ENCODE results near the gene PRRC2C.
"Not testable (repeated sequence)": the region's sequence is repeated elsewhere in the genome, so short reads cannot be mapped to it uniquely, and the experiment has no call there.

The PRRC2C gene

DNA sequence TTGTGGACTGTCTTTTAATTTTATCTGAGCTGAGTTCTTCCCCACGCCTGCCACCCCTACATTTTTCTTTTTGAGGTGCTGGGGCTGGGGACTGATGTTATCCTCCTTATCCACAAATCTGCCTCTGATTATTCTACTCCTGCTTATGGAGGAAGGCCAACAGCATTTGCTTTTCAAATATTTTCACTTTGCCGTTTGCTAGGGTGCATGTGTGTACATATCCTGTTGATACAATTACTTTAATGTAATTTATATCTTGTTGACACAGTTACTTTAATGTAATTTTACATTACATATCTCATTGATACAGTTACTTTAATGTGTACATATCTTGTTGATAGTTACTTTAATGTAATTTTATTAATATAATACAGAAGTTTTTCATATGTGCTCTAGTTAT, 36.2 kb downstream of the PRRC2C start:
- ATAC-seq (no peak), DNase-seq (no peak)
- Mint-ChIP-seq H3K27ac (peak overlapping the region; percentile 54 to 81), H3K27me3 (no peaks in the 10 kb centered on the region), H3K4me1 (peaks cover 11% of the 10 kb centered on the region), H3K4me3 (no peak overlapping the region), H3K9me3 (no peaks in the 10 kb centered on the region)

DNA sequence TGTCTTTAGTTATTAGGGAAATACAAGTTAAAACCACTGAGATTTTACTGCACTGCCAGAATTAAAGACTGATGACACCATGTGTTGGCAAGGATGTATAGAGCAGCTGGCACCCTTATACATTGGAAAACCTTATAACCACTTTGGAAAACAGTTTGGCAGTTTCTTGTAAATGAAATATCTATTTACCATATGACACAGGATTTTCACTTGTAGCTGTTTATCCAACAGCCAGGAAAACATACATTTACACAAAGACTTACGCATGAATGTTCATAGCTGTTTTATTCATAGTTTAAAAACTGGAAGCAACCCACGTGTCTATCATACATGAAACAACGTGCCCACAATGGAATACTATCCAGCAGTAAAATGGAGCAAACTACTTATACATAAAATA, 45.3 kb downstream of the PRRC2C start:
- Mint-ChIP-seq H3K9me3 (no peaks in the 10 kb centered on the region), H3K27me3 (no peaks in the 10 kb centered on the region), H3K4me3 (no peak overlapping the region), H3K27ac (no peak overlapping the region), H3K4me1 (peaks cover 8% of the 10 kb centered on the region)
- ATAC-seq = no peak
- no peak for DNase-seq

DNA sequence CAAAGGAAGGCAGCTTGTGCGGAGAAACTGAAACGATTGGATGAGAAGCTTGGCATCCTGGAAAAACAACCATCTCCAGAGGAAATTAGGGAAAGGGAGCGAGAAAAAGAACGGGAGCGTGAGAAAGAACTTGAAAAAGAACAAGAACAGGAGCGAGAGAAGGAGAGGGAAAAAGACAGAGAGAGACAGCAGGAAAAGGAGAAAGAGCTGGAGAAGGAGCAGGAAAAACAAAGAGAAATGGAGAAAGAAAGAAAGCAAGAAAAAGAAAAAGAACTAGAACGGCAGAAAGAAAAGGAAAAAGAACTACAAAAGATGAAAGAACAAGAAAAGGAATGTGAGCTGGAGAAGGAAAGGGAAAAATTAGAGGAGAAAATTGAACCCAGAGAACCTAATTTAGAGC, 47.2 kb downstream of the PRRC2C start:
- no peak for ATAC-seq
- Mint-ChIP-seq H3K9me3 (no peaks in the 10 kb centered on the region), H3K27ac (peak overlapping the region in 1 of 2 donors; percentile 21)

DNA sequence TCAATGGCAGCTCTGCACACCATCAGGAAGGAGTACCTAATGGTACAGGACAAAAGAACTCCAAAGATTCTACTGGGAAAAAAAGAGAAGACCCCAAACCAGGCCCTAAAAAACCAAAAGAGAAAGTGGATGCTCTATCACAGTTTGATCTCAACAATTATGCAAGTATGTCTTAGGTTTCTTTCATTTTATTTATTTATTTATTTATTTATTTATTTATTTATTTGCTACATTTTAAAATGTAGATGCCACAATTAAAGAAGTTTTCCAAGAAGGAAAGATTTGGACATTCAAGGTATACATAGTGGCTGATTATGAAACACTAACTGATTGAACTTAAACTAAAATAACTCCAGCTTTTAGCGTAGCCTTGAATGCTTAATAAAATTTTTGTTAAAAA, 60.2 kb downstream of the PRRC2C start:
- ATAC-seq (no peak), DNase-seq (no peak)
- peaks cover 8% of the 10 kb centered on the region for H3K4me1 Mint-ChIP-seq
- no peaks in the 10 kb centered on the region for H3K9me3 Mint-ChIP-seq
- H3K27me3 Mint-ChIP-seq = no peaks in the 10 kb centered on the region
- H3K4me3 Mint-ChIP-seq = no peak overlapping the region
- peak overlapping the region in 1 of 2 donors; percentile 89 for H3K27ac Mint-ChIP-seq

More for the DNA sequence above, 47.2 kb downstream of the PRRC2C start:
- DNase-seq = no peak
- no peak overlapping the region for H3K4me3 Mint-ChIP-seq
- H3K27me3 Mint-ChIP-seq = no peaks in the 10 kb centered on the region
- peaks cover 8% of the 10 kb centered on the region for H3K4me1 Mint-ChIP-seq

DNA sequence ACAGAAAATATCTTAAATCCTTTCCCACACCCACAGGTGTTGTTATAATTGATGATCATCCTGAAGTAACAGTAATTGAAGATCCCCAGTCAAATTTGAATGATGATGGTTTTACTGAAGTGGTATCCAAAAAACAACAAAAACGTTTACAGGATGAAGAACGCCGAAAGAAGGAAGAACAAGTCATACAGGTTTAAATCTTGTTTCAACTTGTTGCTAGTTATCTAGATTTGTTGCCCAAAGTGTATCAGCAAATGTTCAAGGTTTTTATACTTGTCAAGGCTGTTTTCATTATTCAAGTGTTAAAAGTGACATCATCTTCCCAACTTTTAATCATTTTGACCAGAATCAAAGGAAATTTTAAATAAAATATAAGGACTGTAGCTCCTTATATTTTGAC, 64.7 kb downstream of the PRRC2C start:
- Mint-ChIP-seq H3K27ac (no peak overlapping the region), H3K4me3 (no peak overlapping the region), H3K9me3 (no peaks in the 10 kb centered on the region), H3K27me3 (no peaks in the 10 kb centered on the region), H3K4me1 (peaks cover 19% of the 10 kb centered on the region)
- ATAC-seq (no peak), DNase-seq (no peak)

DNA sequence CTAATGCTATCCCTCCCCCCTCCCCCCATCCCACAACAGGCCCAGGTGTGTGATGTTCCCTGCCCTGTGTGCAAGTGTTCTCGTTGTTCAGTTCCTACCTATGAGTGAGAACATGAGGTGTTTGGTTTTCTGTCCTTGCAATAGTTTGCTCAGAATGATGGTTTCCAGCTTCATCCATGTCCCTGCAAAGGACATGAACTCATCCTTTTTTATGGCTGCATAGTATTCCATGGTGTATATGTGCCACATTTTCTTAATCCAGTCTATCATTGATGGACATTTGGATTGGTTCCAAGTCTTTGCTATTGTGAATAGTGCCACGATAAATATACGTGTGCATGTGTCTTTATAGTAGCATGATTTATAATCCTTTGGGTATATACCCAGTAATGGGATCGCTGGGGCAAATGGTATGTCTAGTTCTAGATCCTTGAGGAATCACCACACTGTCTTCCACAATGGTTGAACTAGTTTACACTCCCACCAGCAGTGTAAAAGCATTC, 65.3 kb downstream of the PRRC2C start:
- not testable (repeated sequence) for H3K27me3 Mint-ChIP-seq, H3K27ac Mint-ChIP-seq

DNA sequence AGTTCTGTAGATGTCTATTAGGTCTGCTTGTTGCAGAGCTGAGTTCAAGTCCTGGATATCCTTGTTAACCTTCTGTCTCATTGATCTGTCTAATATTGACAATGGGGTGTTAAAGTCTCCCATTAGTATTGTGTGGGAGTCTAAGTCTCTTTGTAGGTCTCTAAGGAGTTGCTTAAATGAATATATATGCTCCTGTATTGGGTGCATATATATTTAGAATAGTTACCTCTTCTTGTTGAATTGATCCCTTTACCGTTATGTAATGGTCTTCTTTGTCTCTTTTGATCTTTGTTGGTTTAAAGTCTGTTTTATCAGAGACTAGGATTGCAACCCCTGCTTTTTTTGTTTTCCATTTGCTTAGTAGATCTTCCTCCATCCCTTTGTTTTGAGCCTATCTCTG, 68.6 kb downstream of the PRRC2C start:
- H3K4me1 Mint-ChIP-seq = peaks cover 19% of the 10 kb centered on the region
- not testable (repeated sequence) for DNase-seq, H3K4me3 Mint-ChIP-seq

More for the DNA sequence above, 65.3 kb downstream of the PRRC2C start:
- not testable (repeated sequence) for ATAC-seq, H3K9me3 Mint-ChIP-seq, H3K4me3 Mint-ChIP-seq, DNase-seq
- peaks cover 19% of the 10 kb centered on the region for H3K4me1 Mint-ChIP-seq

DNA sequence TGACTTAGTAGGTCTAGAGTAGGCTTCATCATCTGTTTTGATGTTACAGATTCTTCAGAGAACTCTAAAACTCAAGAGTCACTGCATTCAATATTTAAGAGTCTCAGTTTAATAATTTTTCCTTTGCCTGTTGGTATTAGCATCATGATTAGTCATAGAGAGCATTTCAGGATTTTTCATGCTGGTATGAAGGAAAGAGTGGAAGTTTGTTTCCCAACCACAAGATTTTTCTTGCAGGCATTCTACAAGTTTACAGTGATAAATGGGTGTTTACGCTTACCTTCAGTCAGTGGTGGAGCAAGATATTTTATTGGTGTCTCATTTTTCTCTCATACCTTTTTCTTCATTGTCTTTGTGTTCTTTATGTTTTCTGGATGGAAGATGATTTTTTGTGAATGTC, 78.3 kb downstream of the PRRC2C start:
- DNase-seq (no peak), ATAC-seq (no peak)
- Mint-ChIP-seq H3K4me3 (no peak overlapping the region), H3K9me3 (peaks cover 0 to 1% of the 10 kb centered on the region in 2 donors), H3K4me1 (peaks cover 8% of the 10 kb centered on the region), H3K27ac (no peak overlapping the region), H3K27me3 (no peaks in the 10 kb centered on the region)

More for the DNA sequence above, 68.6 kb downstream of the PRRC2C start:
- not testable (repeated sequence) for H3K27me3 Mint-ChIP-seq, H3K27ac Mint-ChIP-seq, H3K9me3 Mint-ChIP-seq, ATAC-seq

DNA sequence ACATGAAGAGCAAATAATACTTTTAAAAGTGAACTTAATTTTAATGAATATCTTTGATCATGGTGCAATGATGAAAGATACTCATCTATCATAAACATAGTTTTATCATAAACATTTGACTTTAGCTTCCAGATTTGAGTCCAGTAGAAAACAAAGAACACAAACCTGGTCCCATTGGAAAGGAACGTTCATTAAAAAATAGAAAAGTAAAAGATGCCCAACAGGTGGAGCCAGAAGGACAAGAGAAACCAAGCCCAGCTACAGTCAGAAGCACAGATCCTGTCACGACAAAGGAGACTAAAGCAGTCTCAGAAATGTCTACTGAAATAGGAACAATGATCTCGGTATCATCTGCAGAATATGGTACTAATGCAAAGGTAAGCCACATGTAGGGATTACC, 81.1 kb downstream of the PRRC2C start:
- H3K27me3 Mint-ChIP-seq = no peaks in the 10 kb centered on the region
- no peak for DNase-seq
- H3K4me1 Mint-ChIP-seq = peaks cover 8% of the 10 kb centered on the region
- ATAC-seq = no peak
- H3K4me3 Mint-ChIP-seq = no peak overlapping the region
- H3K9me3 Mint-ChIP-seq = no peaks in the 10 kb centered on the region
- no peak overlapping the region for H3K27ac Mint-ChIP-seq

DNA sequence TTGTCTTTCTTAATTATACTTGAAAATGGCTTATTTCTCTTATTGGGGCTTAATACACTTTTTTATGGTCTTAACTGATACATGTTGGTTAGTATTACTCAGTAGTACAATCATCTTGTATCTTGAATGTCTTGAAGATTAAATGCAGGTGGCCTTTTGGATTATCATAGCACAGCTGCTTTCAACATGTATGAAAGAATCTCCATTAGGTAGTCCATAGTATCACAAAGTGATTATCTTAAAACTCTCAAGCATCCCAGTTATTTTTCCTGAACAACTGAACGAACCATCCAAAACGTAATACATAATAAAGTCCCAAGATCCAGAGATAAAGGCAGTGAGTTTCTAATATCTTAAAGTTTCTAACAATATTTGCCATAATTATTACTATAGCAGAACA, 85.0 kb downstream of the PRRC2C start:
- DNase-seq (no peak), ATAC-seq (no peak)
- H3K27ac Mint-ChIP-seq = no peak overlapping the region
- no peaks in the 10 kb centered on the region for H3K9me3 Mint-ChIP-seq
- H3K4me3 Mint-ChIP-seq = no peak overlapping the region
- peaks cover 8% of the 10 kb centered on the region for H3K4me1 Mint-ChIP-seq
- no peaks in the 10 kb centered on the region for H3K27me3 Mint-ChIP-seq

DNA sequence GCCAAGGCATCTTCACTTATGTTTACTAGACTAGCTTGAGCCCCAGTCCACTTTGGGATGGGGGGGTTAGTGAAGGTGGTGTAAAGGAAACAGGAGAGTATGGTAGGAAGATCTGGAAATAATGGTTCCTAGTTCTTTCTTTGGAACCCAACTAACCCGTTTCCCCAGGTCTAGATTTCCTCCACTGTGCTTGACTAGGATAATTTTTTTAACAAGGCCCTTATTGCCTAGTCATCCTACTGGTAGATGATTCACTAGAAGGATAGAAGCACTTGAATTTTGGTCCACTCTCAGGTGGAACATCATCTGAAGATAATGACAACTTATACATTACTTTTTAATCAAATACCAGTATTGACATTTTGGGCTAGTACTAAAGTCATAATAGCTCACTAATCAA, 90.8 kb downstream of the PRRC2C start:
- H3K9me3 Mint-ChIP-seq = no peaks in the 10 kb centered on the region
- H3K27ac Mint-ChIP-seq = no peak overlapping the region
- no peaks in the 10 kb centered on the region for H3K27me3 Mint-ChIP-seq
- ATAC-seq (no peak), DNase-seq (no peak)
- H3K4me3 Mint-ChIP-seq = no peak overlapping the region
- peaks cover 20% of the 10 kb centered on the region for H3K4me1 Mint-ChIP-seq

DNA sequence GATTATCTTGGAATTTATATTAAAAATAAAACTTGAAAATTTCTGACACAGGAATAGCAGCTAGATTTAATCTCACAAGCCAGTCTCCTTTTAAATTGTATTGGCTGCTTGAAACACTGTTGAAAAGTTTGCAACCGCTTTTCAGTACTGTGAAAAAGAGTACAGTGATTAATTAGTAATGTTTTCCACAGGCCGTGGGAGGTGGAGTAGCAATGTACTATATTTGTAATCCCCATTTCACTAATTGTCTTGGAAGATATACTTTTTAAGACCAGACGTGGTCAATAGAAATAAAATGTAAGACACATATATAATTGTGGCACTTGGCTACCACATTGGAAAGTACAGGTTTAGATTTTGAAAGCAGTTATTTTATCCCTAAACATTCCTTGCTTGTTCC, 95.9 kb downstream of the PRRC2C start:
- ATAC-seq (peak; percentile 45), DNase-seq (no peak)
- H3K27me3 Mint-ChIP-seq = no peaks in the 10 kb centered on the region
- H3K27ac Mint-ChIP-seq = no peak overlapping the region
- H3K4me1 Mint-ChIP-seq = peaks cover 30% of the 10 kb centered on the region
- no peaks in the 10 kb centered on the region for H3K9me3 Mint-ChIP-seq
- no peak overlapping the region for H3K4me3 Mint-ChIP-seq

DNA sequence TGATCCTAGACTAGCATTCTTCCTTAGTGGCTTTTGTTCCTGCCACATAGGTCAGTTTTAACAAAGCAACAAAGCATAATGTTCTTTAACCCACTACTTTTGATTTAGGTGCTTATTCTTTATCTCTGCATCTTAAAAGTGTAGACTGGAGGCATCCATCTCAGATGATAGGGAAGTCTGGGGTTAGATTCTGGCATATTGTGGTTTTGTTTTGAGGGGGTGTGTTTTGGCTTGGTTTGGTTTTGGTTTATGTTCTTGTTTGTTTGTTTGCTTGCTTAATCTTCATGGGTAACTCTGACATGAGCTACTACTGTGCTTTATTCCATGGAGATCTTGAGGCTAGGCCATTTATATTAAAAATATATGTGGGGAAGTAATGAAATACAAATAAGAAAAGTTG, 96.4 kb downstream of the PRRC2C start:
- ATAC-seq (no peak), DNase-seq (no peak)
- no peaks in the 10 kb centered on the region for H3K27me3 Mint-ChIP-seq
- H3K4me3 Mint-ChIP-seq = no peak overlapping the region
- H3K9me3 Mint-ChIP-seq = no peaks in the 10 kb centered on the region
- H3K4me1 Mint-ChIP-seq = peaks cover 30% of the 10 kb centered on the region
- peak overlapping the region; percentile 0 to 23 for H3K27ac Mint-ChIP-seq

DNA sequence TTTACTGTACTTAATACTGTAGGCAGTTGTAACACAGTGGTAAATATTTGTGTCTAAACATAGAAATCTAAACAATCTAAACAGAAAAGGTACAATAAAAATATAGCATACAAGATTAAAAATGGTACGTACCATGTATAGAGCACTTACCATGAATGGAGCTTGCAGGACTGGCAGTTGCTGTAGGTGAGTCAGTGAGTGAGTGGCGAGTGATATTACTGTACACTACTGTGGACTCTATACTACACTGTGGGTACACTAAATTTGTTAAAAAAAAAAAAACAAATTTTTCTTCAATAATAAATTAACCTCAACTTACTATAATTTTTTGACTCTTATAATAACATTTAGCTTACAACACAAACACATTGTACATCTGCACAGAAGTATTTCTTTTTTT, 97.3 kb downstream of the PRRC2C start:
- Mint-ChIP-seq H3K27me3 (no peaks in the 10 kb centered on the region), H3K4me3 (no peak overlapping the region), H3K4me1 (peaks cover 30% of the 10 kb centered on the region), H3K9me3 (no peaks in the 10 kb centered on the region), H3K27ac (no peak overlapping the region)
- DNase-seq (no peak), ATAC-seq (no peak)

DNA sequence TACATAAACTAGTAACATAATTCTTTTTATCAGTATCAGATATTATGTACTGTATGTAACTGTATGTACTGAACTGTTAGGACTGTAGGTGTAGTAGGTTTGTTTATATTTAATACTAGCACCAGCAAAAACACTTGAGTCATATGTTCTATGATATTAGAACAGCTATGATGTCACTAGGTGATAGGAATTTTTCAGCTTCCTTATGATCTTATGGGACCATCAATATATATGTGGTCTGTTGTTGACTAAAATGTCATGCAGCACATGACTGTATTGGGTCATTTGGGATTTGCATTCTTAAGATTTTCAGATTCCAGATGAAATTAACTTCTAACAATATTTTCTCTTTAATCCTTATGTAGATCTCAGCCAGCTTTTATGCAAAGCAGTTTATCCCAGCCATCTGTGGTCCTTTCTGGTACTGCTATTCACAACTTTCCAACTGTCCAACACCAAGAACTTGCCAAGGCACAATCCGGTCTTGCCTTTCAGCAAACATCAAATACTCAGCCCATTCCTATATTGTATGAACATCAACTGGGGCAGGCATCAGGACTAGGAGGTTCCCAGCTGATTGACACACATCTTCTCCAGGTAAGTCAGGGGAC, 98.4 kb downstream of the PRRC2C start:
- no peaks in the 10 kb centered on the region for H3K9me3 Mint-ChIP-seq
- H3K4me3 Mint-ChIP-seq = no peak overlapping the region
- H3K27ac Mint-ChIP-seq = peak overlapping the region in 1 of 2 donors; percentile 9
- H3K27me3 Mint-ChIP-seq = no peaks in the 10 kb centered on the region
- ATAC-seq (no peak), DNase-seq (no peak)
- H3K4me1 Mint-ChIP-seq = peaks cover 31% of the 10 kb centered on the region

DNA sequence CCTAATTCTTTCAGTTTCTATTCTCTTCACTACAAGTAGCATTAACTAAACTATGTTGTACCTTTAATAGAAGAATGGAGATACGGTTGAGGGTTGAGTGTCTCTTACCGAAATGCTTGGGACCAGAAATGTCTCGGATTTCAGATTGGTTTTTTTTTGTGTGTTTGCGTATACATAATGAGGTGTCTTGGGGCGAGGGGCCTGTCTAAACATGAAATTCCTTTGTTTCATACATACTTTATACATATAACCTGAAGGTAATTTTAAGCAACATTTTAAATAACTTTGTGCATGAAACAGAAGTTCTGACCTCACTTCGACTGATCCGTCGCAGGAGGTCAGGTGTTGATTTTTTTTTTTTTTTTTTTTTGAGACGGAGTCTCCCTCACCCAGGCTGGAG, 100.4 kb downstream of the PRRC2C start:
- no peaks in the 10 kb centered on the region for H3K9me3 Mint-ChIP-seq
- peaks cover 30% of the 10 kb centered on the region for H3K4me1 Mint-ChIP-seq
- H3K27ac Mint-ChIP-seq = no peak overlapping the region
- H3K27me3 Mint-ChIP-seq = no peaks in the 10 kb centered on the region
- H3K4me3 Mint-ChIP-seq = no peak overlapping the region
- ATAC-seq (no peak), DNase-seq (no peak)

DNA sequence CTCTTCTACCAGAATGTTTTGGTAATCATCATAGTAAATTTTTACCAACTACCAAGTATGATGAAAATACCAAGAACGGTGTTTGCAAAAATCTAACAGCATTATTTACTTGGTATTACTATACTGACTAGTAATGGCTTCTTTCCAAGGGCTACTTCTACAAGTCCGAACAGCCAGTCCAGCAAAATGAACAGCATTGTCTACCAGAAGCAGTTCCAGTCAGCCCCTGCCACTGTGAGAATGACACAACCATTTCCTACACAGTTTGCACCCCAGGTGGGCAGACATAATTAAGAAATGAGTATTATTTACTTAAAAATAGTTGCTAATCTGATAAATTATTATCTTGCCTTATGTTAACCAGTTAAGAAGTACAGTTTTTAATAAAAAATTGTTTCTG, 102.9 kb downstream of the PRRC2C start:
- ATAC-seq (no peak), DNase-seq (no peak)
- Mint-ChIP-seq H3K27me3 (no peaks in the 10 kb centered on the region), H3K4me1 (peaks cover 16% of the 10 kb centered on the region), H3K9me3 (no peaks in the 10 kb centered on the region), H3K27ac (peak overlapping the region; percentile 10 to 27), H3K4me3 (no peak overlapping the region)

All from stimulated activated naive CD8-positive, alpha-beta T cell treated with anti-CD3 and anti-CD28 coated beads, Interleukin-15, amount 100 ng/mL, for 72 hours (primary cell).